HG03175 (cell line): ENCODE measurements around the gene SEC61A1.

ENCODE experiments used
- ATAC-seq: cut with Tn5 transposase; IDR thresholded peaks from one replicate; pipeline ENCODE4 v1.9.1; 2021; ENCODE audit warnings: mild to moderate bottlenecking, moderate library complexity; ENCODE audit not compliant: unreplicated experiment

The SEC61A1 gene

GRCh38 chr3:128056258-128056657 is 4.0 kb downstream of the SEC61A1 start:
- ATAC-seq: no peak

- ATAC-seq: no peak
Measured at GRCh38 chr3:128060473-128061381, 8.5 kb downstream of the SEC61A1 start.

- ATAC-seq: no peak
Measured at GRCh38 chr3:128062033-128062745, 10.0 kb downstream of the SEC61A1 start.

GRCh38 chr3:128063865-128064264 is 11.6 kb downstream of the SEC61A1 start:
- no peak for ATAC-seq

- ATAC-seq: no peak
Measured at GRCh38 chr3:128064962-128065361, 12.7 kb downstream of the SEC61A1 start.

GRCh38 chr3:128066114-128066513 is 13.9 kb downstream of the SEC61A1 start:
- no peak for ATAC-seq

GRCh38 chr3:128066676-128067075 is 14.4 kb downstream of the SEC61A1 start:
- no peak for ATAC-seq

GRCh38 chr3:128067489-128067888 is 15.3 kb downstream of the SEC61A1 start:
- no peak for ATAC-seq

GRCh38 chr3:128068156-128068620 is 16.0 kb downstream of the SEC61A1 start:
- ATAC-seq: no peak

GRCh38 chr3:128069271-128069670 is 17.0 kb downstream of the SEC61A1 start:
- ATAC-seq: no peak

- ATAC-seq: no peak
Measured at GRCh38 chr3:128070898-128071591, 18.8 kb downstream of the SEC61A1 start.

- ATAC-seq: no peak
Measured at GRCh38 chr3:128071771-128072453, 19.7 kb downstream of the SEC61A1 start.

- no peak for ATAC-seq
Measured at GRCh38 chr3:128072454-128073184, 20.4 kb downstream of the SEC61A1 start.

- no peak for ATAC-seq
Measured at GRCh38 chr3:128073185-128073725, 21.0 kb downstream of the SEC61A1 start.

GRCh38 chr3:128073807-128074206 is 21.6 kb downstream of the SEC61A1 start:
- ATAC-seq: no peak

GRCh38 chr3:128074851-128075521 is 22.7 kb downstream of the SEC61A1 start:
- ATAC-seq: no peak

- ATAC-seq: peak; percentile 65
Measured at GRCh38 chr3:128075522-128076482, 23.6 kb downstream of the SEC61A1 start.
